LNCAP (cell line): ENCODE data around the gene SCGB3A2.

Experiments used
- CTCF ChIP-seq: fragments of 450-650 bp; IDR thresholded peaks from 2 replicates; pipeline ENCODE4 v1.5.1; 2017; ENCODE audit warnings: mild to moderate bottlenecking

The SCGB3A2 gene

DNA sequence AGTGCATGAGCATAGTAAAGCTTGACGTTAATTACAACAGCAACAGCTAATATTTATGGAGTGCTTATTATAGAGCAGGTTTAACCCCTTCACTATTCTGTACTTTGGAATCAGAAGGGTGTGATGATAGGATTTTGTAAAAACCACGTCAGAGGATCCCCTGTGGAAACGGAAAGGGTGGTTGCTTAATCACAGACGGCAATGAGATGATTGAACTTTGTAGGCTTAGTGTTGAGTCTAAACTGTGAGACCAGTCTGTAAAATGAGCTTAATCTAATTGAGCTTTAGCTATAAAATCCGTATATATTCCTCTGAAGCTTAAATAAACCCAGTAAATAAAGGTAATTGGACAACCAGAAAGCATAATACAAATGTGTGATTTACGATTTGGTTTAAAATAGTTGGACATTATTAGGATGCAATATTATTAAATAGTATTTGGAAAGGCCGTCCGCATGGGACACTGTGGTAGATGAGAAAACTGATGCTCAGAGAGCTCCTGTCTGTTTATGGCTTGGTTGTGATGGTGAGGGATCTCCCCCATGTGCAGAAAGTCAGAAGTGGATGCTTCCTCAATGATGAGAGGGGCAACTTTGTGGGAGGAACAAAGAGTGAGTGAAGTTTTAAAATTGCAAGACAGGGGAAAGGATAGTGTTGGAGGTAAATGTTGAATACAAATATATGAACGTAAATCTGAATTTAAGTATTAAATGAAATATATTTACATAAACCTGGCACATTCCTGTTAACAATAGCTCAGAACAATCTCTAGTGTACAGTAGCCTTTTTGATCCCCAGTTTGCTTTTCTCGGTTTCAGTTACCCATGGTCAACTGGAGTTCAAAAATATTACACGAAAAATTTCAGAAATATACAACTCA, 23.4 kb upstream of the SCGB3A2 start:
- no peak for TF ChIP-seq CTCF

- TF ChIP-seq CTCF, result no peak
These were observed 22.8 kb upstream of the SCGB3A2 start for GRCh38 chr5:147855774-147856069.

DNA sequence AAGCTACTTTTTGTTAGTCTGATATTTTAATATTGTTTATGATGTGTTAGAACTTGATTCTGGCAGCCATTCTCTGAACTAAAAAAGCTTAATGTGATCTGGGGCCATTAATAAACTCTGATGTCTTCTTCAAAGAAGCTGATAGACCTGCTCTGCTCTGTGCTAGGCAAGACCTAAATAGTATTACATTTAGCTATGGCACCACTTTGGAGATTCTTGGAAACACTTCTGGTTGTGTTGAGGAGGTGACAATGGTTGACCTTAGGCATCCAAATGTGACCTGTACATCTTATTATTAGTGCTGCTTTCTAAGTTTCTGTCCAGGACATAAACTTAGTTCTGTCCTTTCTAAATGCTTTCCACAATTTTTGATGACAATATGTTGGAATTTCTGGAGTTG, 21.7 kb upstream of the SCGB3A2 start:
- no peak for TF ChIP-seq CTCF

DNA sequence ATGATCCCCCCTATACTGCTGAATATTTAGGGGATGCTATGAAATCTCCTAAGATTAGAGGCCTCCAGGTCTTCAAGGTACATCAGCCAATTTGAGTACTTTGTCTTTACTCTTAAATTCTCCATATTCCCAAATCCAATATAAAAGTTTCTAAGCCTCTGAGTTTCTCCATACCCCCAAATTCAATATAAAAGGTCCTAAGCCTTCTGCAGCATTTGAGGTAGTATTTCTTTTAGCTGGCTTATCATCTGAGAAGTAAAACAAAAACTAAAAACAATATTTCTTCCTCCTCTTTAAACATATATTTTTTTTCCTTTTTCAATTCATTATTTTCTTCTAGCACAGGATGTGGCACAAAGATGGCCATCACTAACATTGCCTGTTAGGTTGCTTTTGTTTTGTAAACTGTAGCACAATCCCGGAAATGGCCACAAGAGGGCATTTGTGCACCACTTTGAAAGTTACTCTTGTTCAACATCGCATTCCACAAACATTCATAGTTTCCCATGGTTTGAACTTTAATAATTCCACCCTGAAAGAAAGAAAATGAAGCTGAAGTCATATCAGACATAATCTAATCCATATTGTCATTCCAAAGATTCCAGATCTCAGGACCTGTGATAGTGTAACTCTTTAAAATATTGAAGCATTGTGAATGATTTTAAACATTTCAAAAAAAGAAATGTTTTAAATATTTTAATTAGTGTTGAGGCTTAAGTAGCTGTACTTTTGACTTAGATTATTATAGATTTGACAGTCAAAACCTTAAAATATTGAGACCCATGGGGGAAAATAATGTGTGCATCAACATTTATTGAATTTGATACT, 21.0 kb upstream of the SCGB3A2 start:
- TF ChIP-seq CTCF, result peak; percentile 88

DNA sequence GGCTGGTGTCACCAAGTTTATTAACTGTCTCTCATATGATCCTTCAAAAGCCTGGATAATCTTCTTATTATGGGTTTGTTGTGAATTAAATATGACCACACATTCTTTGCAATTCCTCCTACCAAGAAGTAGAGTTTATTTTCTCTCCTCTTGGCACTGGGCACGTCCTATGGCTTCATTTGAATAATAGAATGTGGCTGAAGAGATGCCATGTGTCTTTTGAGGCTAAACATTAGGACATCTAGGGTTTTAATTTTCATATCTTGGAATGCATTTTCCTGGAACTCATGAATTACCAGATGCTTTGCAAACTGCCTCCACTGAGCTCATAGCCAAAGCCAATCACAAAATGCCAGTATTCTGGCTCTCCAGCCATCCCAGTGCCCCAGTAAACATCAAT, 19.9 kb upstream of the SCGB3A2 start:
- TF ChIP-seq CTCF, result no peak

DNA sequence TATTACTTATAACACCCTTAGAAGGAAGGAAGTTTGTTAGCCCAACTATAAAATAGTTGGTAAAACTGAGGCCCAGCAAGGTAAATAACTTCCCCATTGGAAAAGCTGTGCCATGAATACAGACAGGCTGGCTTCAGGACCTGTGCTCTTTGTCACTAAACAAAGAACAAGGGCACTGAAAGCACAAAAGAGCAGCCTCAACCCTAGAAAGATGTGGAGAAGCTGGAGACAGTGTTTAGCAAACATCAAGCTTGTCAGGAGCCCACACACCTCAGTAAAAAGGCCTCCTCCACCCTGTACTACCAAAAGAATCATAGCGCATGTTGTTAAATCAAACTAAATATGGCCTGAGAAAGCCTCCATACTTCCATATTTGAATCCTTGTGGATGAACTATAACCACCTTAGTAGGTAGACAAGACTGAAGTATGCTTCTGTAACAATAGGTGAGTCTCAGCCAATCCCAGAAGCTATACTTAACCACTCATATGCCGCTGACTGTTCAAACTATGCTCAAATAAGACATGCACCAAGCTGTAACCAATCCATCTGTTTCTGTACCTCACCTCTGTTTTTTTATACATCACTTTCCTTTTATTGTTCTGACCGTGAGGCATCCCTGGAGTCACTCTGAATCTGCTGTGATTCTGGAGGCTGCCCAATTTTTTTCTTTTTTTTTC, 18.4 kb upstream of the SCGB3A2 start:
- TF ChIP-seq CTCF, result no peak

DNA sequence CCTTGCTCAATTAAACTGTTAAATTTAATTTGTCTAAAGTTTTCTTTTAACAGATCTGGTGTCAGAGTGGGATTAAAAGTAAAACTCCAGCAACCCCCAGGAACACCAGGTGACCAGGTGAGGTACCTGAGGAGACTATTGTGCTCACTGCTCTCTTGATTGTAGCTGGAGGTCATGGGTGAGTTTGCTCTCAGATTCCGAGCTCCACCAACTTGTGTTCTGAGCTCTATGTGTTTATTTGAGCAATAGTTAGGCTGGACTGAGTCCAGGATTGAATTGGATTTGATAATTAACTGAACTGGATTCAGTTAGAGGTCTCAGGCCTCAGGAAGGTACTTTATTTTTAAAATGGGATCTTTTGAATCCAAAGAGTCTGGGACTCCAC, 17.9 kb upstream of the SCGB3A2 start:
- no peak for TF ChIP-seq CTCF
